Kidney (tissue), 14 donors: ENCODE data around the gene TAPT1. TPM values are rescaled to one million over a fixed set of nuclear protein-coding genes. Genes with fewer than 3 reads are reported as not detected.

ENCODE experiments used
- DNase-seq, 5 donors: peaks; one replicate each; pipeline ENCODE4 v3.0.0-alpha.2; 2013 to 2020
- FAIRE-seq: peaks from 2 replicates; lab custom pipeline; 2012; peaks lifted over from hg19 to GRCh38; lab: Jason Lieb, UNC
- H3K27ac ChIP-seq, 2 donors: one replicate each; pipeline ENCODE4 v1.7.0; 2013; ENCODE audit warnings: low read depth in 2 of 2, low read length in 2 of 2, inconsistent platforms in 1 of 2
- H3K27me3 ChIP-seq: one replicate; pipeline ENCODE4 v1.7.1; 2013; ENCODE audit warnings: low read length, inconsistent platforms; ENCODE audit not compliant: control insufficient read depth, insufficient read depth
- H3K36me3 ChIP-seq, 3 donors: one replicate each; pipeline versions ENCODE4 v1.7.0 to v1.7.1; 2013; ENCODE audit warnings: low read length in 3 of 3, control low read depth in 1 of 3, inconsistent platforms in 1 of 3; ENCODE audit not compliant: insufficient read depth in 3 of 3, control insufficient read depth in 2 of 3
- H3K4me1 ChIP-seq, 3 donors: one replicate each; pipeline versions ENCODE4 v1.7.0 to v1.7.1; 2013; ENCODE audit warnings: low read length in 3 of 3, inconsistent platforms in 1 of 3, low read depth in 1 of 3; ENCODE audit not compliant: control insufficient read depth in 2 of 3, insufficient read depth in 2 of 3
- H3K4me3 ChIP-seq, 3 donors: one replicate each; pipeline versions ENCODE4 v1.7.0 to v1.8.1; 2013; ENCODE audit warnings: low read length in 3 of 3, control low read depth in 1 of 3, inconsistent platforms in 1 of 3
- H3K9ac ChIP-seq, 3 donors: one replicate each; pipeline versions ENCODE4 v1.7.0 to v1.7.1; 2013; ENCODE audit warnings: low read length in 3 of 3, control low read depth in 1 of 3, inconsistent platforms in 1 of 3
- H3K9me3 ChIP-seq, 3 donors: one replicate each; pipeline versions ENCODE4 v1.7.0 to v1.7.1; 2013; ENCODE audit warnings: low read length in 3 of 3, control low read depth in 1 of 3, inconsistent platforms in 1 of 3; ENCODE audit not compliant: control insufficient read depth in 2 of 3, insufficient read depth in 1 of 3
- intact Hi-C: fragments of 100-400 bp; cut with DNase I; formaldehyde crosslinking; loops from one replicate; pipeline ENCODE4 v1.11.1; 2022
- polyA plus RNA-seq: library from polyadenylated mRNA; stranded (reverse); fragments of 350-450 nt; fragmentation: Illumina TruSeq; extraction: RNeasy Lipid Tissue Mini Kit (QIAGEN cat#74804); gene quantifications from one replicate; pipeline ENCODE4 v1.2.3, GENCODE V29; 2014; ENCODE audit warnings: low read depth, low replicate concordance; ENCODE audit not compliant: insufficient read depth
- total RNA-seq: library from RNA; stranded (reverse); fragmentation: NEBNext Ultra II Directional; extraction: Animal tissue kit (Norgen Biotek cat#: 25700); gene quantifications from one replicate; pipeline ENCODE4 v1.2.1, GENCODE V29; 2021
- TF ChIP-seq, protein P1 (sequence below): IDR thresholded peaks from 3 replicates; pipeline ENCODE4 v1.5.1; 2012; ENCODE audit warnings: mild to moderate bottlenecking, moderate library complexity, borderline replicate concordance; ENCODE audit not compliant: insufficient read depth; ENCODE audit errors: extremely low read depth
- donor health status: control.
- donor health status: control.
- donor health status: control.
- donor health status: control.
- donor health status: control.
- donor health status: DM: yes; HTN: yes; CAD: no.
- donor health status: Normal renal cell carcinoma (clear cell type).

Gene TAPT1
- total and polyA plus RNA-seq, 2 donors from 2014 or later, result 20.8 to 36.8 TPM

DNA sequence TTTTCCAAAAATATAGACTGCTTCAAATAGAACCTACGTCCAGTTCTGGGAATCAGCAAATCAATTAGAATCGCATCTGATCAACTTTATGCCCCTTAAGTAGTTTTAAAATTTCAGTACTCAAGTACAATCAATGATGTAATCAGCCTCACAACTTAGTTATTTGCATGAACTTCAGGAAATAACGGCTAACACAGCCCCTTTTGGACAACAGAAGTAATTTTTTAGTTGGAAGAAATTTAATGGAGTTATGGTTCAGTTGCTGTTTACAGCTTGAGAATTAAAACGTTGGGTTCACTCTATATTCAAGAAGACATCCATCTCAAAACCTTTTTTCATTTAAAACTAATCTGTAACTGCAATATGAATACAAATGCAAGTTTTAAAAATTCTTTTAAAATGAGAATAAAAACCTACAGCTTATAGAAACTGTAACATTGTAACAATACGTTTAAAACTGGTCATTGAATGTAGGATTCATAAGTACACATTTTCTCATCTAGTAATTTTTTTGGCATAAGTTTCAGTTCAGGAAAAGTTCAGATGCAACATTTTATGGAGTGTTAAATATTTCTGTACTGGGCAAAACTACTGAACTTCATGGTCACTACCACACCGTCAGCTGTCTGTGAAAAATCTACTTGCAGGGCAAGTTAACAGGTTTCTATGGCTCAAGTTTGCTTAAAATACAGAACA lies 956 bp downstream of the TAPT1 start:
- DNase-seq (peak in 2 of 5 donors; percentile 46 to 68), FAIRE-seq (peak; percentile 15)
- TF ChIP-seq, protein P1, sequence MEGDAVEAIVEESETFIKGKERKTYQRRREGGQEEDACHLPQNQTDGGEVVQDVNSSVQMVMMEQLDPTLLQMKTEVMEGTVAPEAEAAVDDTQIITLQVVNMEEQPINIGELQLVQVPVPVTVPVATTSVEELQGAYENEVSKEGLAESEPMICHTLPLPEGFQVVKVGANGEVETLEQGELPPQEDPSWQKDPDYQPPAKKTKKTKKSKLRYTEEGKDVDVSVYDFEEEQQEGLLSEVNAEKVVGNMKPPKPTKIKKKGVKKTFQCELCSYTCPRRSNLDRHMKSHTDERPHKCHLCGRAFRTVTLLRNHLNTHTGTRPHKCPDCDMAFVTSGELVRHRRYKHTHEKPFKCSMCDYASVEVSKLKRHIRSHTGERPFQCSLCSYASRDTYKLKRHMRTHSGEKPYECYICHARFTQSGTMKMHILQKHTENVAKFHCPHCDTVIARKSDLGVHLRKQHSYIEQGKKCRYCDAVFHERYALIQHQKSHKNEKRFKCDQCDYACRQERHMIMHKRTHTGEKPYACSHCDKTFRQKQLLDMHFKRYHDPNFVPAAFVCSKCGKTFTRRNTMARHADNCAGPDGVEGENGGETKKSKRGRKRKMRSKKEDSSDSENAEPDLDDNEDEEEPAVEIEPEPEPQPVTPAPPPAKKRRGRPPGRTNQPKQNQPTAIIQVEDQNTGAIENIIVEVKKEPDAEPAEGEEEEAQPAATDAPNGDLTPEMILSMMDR, result no peak
- no peaks in the 10 kb centered on the region for H3K9me3 ChIP-seq
- peaks cover 4 to 27% (median 20%) of the 10 kb centered on the region in 3 donors for H3K4me1 ChIP-seq
- H3K27ac ChIP-seq, result peak overlapping the region; percentile 59 to 87
- H3K9ac ChIP-seq, result peak overlapping the region; percentile 51 to 94 (median 64)
- H3K27me3 ChIP-seq, result no peaks in the 10 kb centered on the region
- no peaks in the 10 kb centered on the region for H3K36me3 ChIP-seq
- intact Hi-C loops, result no loop called here
- peak overlapping the region; percentile 79 to 92 (median 89) for H3K4me3 ChIP-seq

DNA sequence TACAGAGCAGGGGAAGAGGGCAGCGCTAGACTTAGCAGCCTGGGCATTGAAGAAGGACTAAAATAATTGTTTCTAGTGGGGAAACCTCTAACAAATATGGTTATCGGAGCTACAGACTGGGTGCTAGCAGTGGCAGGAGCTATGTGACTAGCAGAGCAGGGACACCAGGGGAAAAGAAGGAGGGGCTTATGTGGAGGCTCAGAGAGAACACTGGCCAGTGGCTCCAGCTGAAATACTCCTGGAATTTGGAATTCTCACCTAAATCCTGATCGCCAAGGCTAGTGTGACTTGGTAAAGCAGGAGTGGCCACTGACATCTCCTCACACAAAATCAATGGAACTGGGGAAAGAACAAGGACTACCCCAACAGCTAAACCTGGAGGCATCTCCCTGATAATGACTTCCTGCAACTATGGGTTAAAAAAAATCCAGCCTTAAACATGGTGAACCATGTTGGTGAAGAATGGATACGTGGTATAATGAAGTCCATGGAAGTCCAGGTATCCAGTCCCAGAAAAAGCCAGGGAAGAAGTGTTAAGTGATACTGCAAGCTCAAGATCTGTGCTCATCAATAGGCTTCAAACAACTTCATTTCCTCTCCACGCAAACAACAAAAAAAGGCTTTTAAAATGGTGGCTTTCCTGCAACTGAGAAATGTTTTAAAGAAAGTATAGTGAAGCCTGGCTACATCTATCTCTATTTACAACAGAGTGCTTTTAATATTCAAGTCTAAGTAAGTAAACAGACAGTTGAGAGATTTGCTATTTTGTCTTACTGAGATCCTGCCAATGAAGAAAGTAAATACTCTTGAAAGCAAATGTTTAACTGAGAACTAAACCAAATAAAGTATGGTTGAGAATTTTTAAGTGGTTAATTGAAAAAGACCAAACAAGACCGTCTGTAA lies 1.8 kb downstream of the TAPT1 start:
- Histone ChIP-seq H3K9me3 (no peaks in the 10 kb centered on the region), H3K27ac (peak overlapping the region; percentile 5 to 87), H3K36me3 (no peaks in the 10 kb centered on the region), H3K27me3 (no peaks in the 10 kb centered on the region), H3K4me1 (peaks cover 4 to 27% (median 20%) of the 10 kb centered on the region in 3 donors), H3K9ac (peak overlapping the region; percentile 19 to 94 (median 64)), H3K4me3 (peak overlapping the region; percentile 35 to 92 (median 89))
- TF ChIP-seq, protein P1, result no peak
- peak in 2 of 5 donors; percentile 20 to 23 for DNase-seq
- no peak for FAIRE-seq
- intact Hi-C loops, result no loop called here

DNA sequence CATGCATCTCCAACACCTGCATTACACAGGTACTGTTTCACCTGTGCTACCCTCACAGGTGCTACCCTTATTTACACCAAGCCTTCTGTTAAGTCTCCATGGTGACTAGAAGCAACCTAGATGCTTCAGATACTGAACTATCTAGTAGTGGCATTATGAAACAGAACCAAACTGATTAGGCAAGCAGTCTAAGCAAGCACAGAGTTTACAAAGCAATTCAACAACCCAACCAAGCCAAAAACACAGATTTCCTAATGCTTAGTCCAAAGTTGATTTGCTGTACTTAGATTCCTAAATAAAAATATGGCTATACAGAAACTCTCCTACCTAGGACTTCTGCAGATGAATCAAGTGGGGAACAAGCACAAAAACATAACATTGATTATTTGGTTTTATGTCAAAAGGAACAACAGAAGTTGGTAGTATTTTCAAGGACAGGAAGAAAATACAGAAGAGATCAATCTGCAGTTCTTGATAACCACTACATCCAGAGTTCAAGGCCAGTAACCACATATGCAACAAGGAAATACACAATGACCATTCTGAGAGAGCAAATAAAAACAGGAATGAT lies 3.2 kb downstream of the TAPT1 start:
- H3K27me3 ChIP-seq, result no peaks in the 10 kb centered on the region
- DNase-seq, result no peak
- H3K9ac ChIP-seq, result no peak overlapping the region
- TF ChIP-seq, protein P1, result no peak
- peak overlapping the region in 2 of 3 donors; percentile 14 to 19 for H3K4me3 ChIP-seq
- no peaks in the 10 kb centered on the region for H3K9me3 ChIP-seq
- intact Hi-C loops, result no loop called here
- peaks cover 4 to 24% (median 20%) of the 10 kb centered on the region in 3 donors for H3K4me1 ChIP-seq
- H3K36me3 ChIP-seq, result no peaks in the 10 kb centered on the region
- no peak overlapping the region for H3K27ac ChIP-seq
- no peak for FAIRE-seq
